Activated T-cell treated with anti-CD3 and anti-CD28 coated beads, Interleukin-2, amount 50 U/mL, for 24 hours (primary cell): Measurements from ENCODE around the gene CTSD.
"Not testable (repeated sequence)": the region's sequence is repeated elsewhere in the genome, so short reads cannot be mapped to it uniquely, and the experiment has no call there.

Experiments used
- DNase-seq: peaks from one replicate; pipeline ENCODE4 v3.0.0-alpha.2; 2020
- H3K27ac Mint-ChIP-seq: 2 replicates; pipeline ENCODE4 v1.8.0; 2020; ENCODE audit warnings: mild to moderate bottlenecking, mixed read lengths
- H3K27me3 Mint-ChIP-seq: 2 replicates; pipeline ENCODE4 v1.8.0; 2020; ENCODE audit warnings: mixed read lengths
- H3K36me3 Mint-ChIP-seq: 2 replicates; pipeline ENCODE4 v1.8.0; 2020; ENCODE audit warnings: low read depth, mixed read lengths
- H3K4me1 Mint-ChIP-seq: 2 replicates; pipeline ENCODE4 v1.8.0; 2020; ENCODE audit warnings: low read depth, mixed read lengths
- H3K4me3 Mint-ChIP-seq: 2 replicates; pipeline ENCODE4 v1.8.0; 2020; ENCODE audit warnings: mild to moderate bottlenecking, moderate library complexity, mixed read lengths
- H3K9me3 Mint-ChIP-seq: 2 replicates; pipeline ENCODE4 v1.8.0; 2020; ENCODE audit warnings: mixed read lengths

The CTSD gene

GRCh38 chr11:1763796-1764661, at the start of gene CTSD:
Gene CTSD (minus strand): TSS chr11:1763927. CDS start chr11:1763859, 68 bp downstream.
- Mint-ChIP-seq H3K27me3 (no peaks in the 10 kb centered on the region), H3K9me3 (no peaks in the 10 kb centered on the region), H3K4me3 (peak within 1 kb of the TSS; percentile 86), H3K36me3 (peaks cover 5% of the 10 kb centered on the region), H3K4me1 (peaks cover 48% of the 10 kb centered on the region), H3K27ac (peak within 1 kb of the TSS; percentile 88)
- peak; percentile 96 for DNase-seq

GRCh38 chr11:1813356-1813755, 49.6 kb upstream of the CTSD start:
- H3K4me3 Mint-ChIP-seq, H3K27ac Mint-ChIP-seq, H3K4me1 Mint-ChIP-seq, DNase-seq, H3K36me3 Mint-ChIP-seq, H3K9me3 Mint-ChIP-seq, H3K27me3 Mint-ChIP-seq: not testable (repeated sequence)

- Mint-ChIP-seq H3K4me1 (no peaks in the 10 kb centered on the region), H3K27me3 (peaks cover 7% of the 10 kb centered on the region), H3K36me3 (no peaks in the 10 kb centered on the region), H3K4me3 (no peak overlapping the region), H3K27ac (no peak overlapping the region), H3K9me3 (no peaks in the 10 kb centered on the region)
- no peak for DNase-seq
Observed at GRCh38 chr11:1812801-1813200, 49.1 kb upstream of the CTSD start.

- Mint-ChIP-seq H3K27me3 (peaks cover 7% of the 10 kb centered on the region), H3K36me3 (no peaks in the 10 kb centered on the region), H3K27ac (no peak overlapping the region), H3K4me1 (no peaks in the 10 kb centered on the region), H3K4me3 (no peak overlapping the region), H3K9me3 (no peaks in the 10 kb centered on the region)
- DNase-seq = no peak
Observed at GRCh38 chr11:1812274-1812673, 48.5 kb upstream of the CTSD start.

GRCh38 chr11:1810761-1811160, 47.0 kb upstream of the CTSD start:
- Mint-ChIP-seq H3K36me3 (no peaks in the 10 kb centered on the region), H3K4me1 (no peaks in the 10 kb centered on the region), H3K4me3 (no peak overlapping the region), H3K27me3 (peaks cover 7% of the 10 kb centered on the region), H3K27ac (no peak overlapping the region), H3K9me3 (no peaks in the 10 kb centered on the region)
- DNase-seq = no peak

- Mint-ChIP-seq H3K4me3 (no peak overlapping the region), H3K9me3 (no peaks in the 10 kb centered on the region), H3K27me3 (peaks cover 27% of the 10 kb centered on the region), H3K36me3 (no peaks in the 10 kb centered on the region), H3K4me1 (no peaks in the 10 kb centered on the region), H3K27ac (no peak overlapping the region)
- no peak for DNase-seq
Observed at GRCh38 chr11:1807264-1807995, 43.7 kb upstream of the CTSD start.

- no peak for DNase-seq
- Mint-ChIP-seq H3K36me3 (no peaks in the 10 kb centered on the region), H3K27ac (no peak overlapping the region), H3K27me3 (peaks cover 28% of the 10 kb centered on the region), H3K4me3 (no peak overlapping the region), H3K9me3 (no peaks in the 10 kb centered on the region), H3K4me1 (no peaks in the 10 kb centered on the region)
Observed at GRCh38 chr11:1805525-1805924, 41.8 kb upstream of the CTSD start.

- peaks cover 29% of the 10 kb centered on the region for H3K27me3 Mint-ChIP-seq
- not testable (repeated sequence) for H3K4me3 Mint-ChIP-seq
Observed at GRCh38 chr11:1803835-1804519, 40.2 kb upstream of the CTSD start.

GRCh38 chr11:1803246-1803645, 39.5 kb upstream of the CTSD start:
- no peak for DNase-seq
- H3K36me3 Mint-ChIP-seq = no peaks in the 10 kb centered on the region
- H3K4me3 Mint-ChIP-seq = no peak overlapping the region
- H3K27ac Mint-ChIP-seq = no peak overlapping the region
- H3K9me3 Mint-ChIP-seq = no peaks in the 10 kb centered on the region
- H3K4me1 Mint-ChIP-seq = no peaks in the 10 kb centered on the region
- H3K27me3 Mint-ChIP-seq = peaks cover 34% of the 10 kb centered on the region

More at GRCh38 chr11:1803835-1804519, 40.2 kb upstream of the CTSD start:
- H3K36me3 Mint-ChIP-seq, H3K4me1 Mint-ChIP-seq, H3K27ac Mint-ChIP-seq, H3K9me3 Mint-ChIP-seq, DNase-seq: not testable (repeated sequence)

GRCh38 chr11:1797391-1798125, 33.8 kb upstream of the CTSD start:
- Mint-ChIP-seq H3K36me3 (no peaks in the 10 kb centered on the region), H3K27ac (no peak overlapping the region), H3K9me3 (peaks cover under 1% of the 10 kb centered on the region), H3K4me1 (peaks cover 5% of the 10 kb centered on the region), H3K27me3 (peaks cover 20% of the 10 kb centered on the region), H3K4me3 (no peak overlapping the region)
- DNase-seq = no peak

- Mint-ChIP-seq H3K27ac (no peak overlapping the region), H3K36me3 (no peaks in the 10 kb centered on the region), H3K9me3 (peaks cover 3% of the 10 kb centered on the region), H3K27me3 (peaks cover 19% of the 10 kb centered on the region), H3K4me1 (peaks cover 7% of the 10 kb centered on the region), H3K4me3 (no peak overlapping the region)
- DNase-seq = no peak
Observed at GRCh38 chr11:1796413-1797011, 32.8 kb upstream of the CTSD start.

GRCh38 chr11:1793081-1793480, 29.4 kb upstream of the CTSD start:
- DNase-seq = no peak
- peaks cover 7% of the 10 kb centered on the region for H3K27me3 Mint-ChIP-seq
- H3K27ac Mint-ChIP-seq = no peak overlapping the region
- no peak overlapping the region for H3K4me3 Mint-ChIP-seq
- H3K9me3 Mint-ChIP-seq = peaks cover 3% of the 10 kb centered on the region
- H3K36me3 Mint-ChIP-seq = no peaks in the 10 kb centered on the region
- peaks cover 7% of the 10 kb centered on the region for H3K4me1 Mint-ChIP-seq

- Mint-ChIP-seq H3K4me3 (peak overlapping the region; percentile 56), H3K27ac (peak overlapping the region; percentile 86), H3K9me3 (peaks cover 3% of the 10 kb centered on the region), H3K36me3 (no peaks in the 10 kb centered on the region), H3K4me1 (peaks cover 7% of the 10 kb centered on the region), H3K27me3 (peaks cover 7% of the 10 kb centered on the region)
- no peak for DNase-seq
Observed at GRCh38 chr11:1792461-1792860, 28.7 kb upstream of the CTSD start.

GRCh38 chr11:1791912-1792311, 28.2 kb upstream of the CTSD start:
- Mint-ChIP-seq H3K27me3 (peaks cover 7% of the 10 kb centered on the region), H3K4me1 (peaks cover 7% of the 10 kb centered on the region), H3K36me3 (no peaks in the 10 kb centered on the region), H3K4me3 (no peak overlapping the region), H3K27ac (no peak overlapping the region), H3K9me3 (peaks cover 3% of the 10 kb centered on the region)
- DNase-seq = no peak
